WTC11 (cell line): ENCODE data around the gene TSACC. TPM values are rescaled to one million over a fixed set of nuclear protein-coding genes. Genes with fewer than 3 reads are reported as not detected.

ENCODE experiments used
- ATAC-seq: fragments of 200-7000 bp; cut with Tn5 transposase; 2 replicates; pipeline ENCODE4 v1.10.0; 2021; ENCODE audit warnings: mild to moderate bottlenecking, moderate library complexity
- CTCF ChIA-PET: fragments of 300-600 bp; sonication (Branson Sonifier 250); formaldehyde crosslinking; loops from one replicate; lab custom pipeline; 2021; ENCODE audit warnings: antibody characterized with exemption; lab: Charles Lee
- POLR2A ChIA-PET: fragments of 350-600 bp; sonication (Branson Sonifier 250); formaldehyde crosslinking; loops from one replicate; lab custom pipeline; 2021; ENCODE audit warnings: antibody characterized with exemption; lab: Charles Lee
- DNase-seq: peaks from one replicate; pipeline ENCODE4 v3.0.0; 2021; ENCODE audit warnings: low spot score
- H3K27ac Mint-ChIP-seq: 2 replicates; pipeline ENCODE4 v1.8.0; 2021; ENCODE audit warnings: mixed read lengths
- H3K27me3 Mint-ChIP-seq: 2 replicates; pipeline ENCODE4 v1.8.0; 2021; ENCODE audit warnings: low read depth, mild to moderate bottlenecking, moderate library complexity, mixed read lengths
- H3K36me3 Mint-ChIP-seq: 2 replicates; pipeline ENCODE4 v1.8.0; 2021; ENCODE audit warnings: mixed read lengths
- H3K4me1 Mint-ChIP-seq: 2 replicates; pipeline ENCODE4 v1.8.0; 2022; ENCODE audit warnings: mixed read lengths
- H3K4me3 Mint-ChIP-seq: 2 replicates; pipeline ENCODE4 v1.8.0; 2021; ENCODE audit warnings: mild to moderate bottlenecking, moderate library complexity, mixed read lengths
- H3K9me3 Mint-ChIP-seq: 2 replicates; pipeline ENCODE4 v1.8.0; 2021; ENCODE audit warnings: mixed read lengths
- ARID4B ChIP-seq: sonication (generic); formaldehyde crosslinking; IDR thresholded peaks from 2 replicates; pipeline ENCODE4 v1.8.0; 2023; ENCODE audit warnings: missing genetic modification reagents, mild to moderate bottlenecking, borderline replicate concordance
- ESRRA ChIP-seq: sonication (generic); formaldehyde crosslinking; IDR thresholded peaks from 2 replicates; pipeline ENCODE4 v1.8.1; 2022; ENCODE audit warnings: mild to moderate bottlenecking, missing genetic modification reagents, borderline replicate concordance
- FOXJ3 ChIP-seq: sonication (generic); formaldehyde crosslinking; IDR thresholded peaks from 2 replicates; pipeline ENCODE4 v1.9.0; 2021; ENCODE audit warnings: missing genetic modification reagents, mild to moderate bottlenecking, borderline replicate concordance
- MXD4 ChIP-seq: fragments of 250-450 bp; sonication (Bioruptor Pico); IDR thresholded peaks from 2 replicates; pipeline ENCODE4 v1.8.0; 2021; ENCODE audit warnings: mild to moderate bottlenecking, moderate library complexity, borderline replicate concordance
- NFE2L1 ChIP-seq: sonication (generic); formaldehyde crosslinking; IDR thresholded peaks from 2 replicates; pipeline ENCODE4 v1.8.1; 2023; ENCODE audit warnings: missing genetic modification reagents
- NR2C2 ChIP-seq: sonication (generic); formaldehyde crosslinking; IDR thresholded peaks from 2 replicates; pipeline ENCODE4 v1.8.0; 2022; ENCODE audit warnings: mild to moderate bottlenecking, missing genetic modification reagents
- PREB ChIP-seq: sonication (generic); formaldehyde crosslinking; IDR thresholded peaks from 2 replicates; pipeline ENCODE4 v1.8.1; 2022; ENCODE audit warnings: mild to moderate bottlenecking, missing genetic modification reagents, moderate library complexity, borderline replicate concordance
- USF2 ChIP-seq: sonication (generic); formaldehyde crosslinking; IDR thresholded peaks from 2 replicates; pipeline ENCODE4 v1.8.1; 2023; ENCODE audit warnings: mild to moderate bottlenecking, missing genetic modification reagents, moderate library complexity
- ZNF281 ChIP-seq: sonication (generic); formaldehyde crosslinking; IDR thresholded peaks from 2 replicates; pipeline ENCODE4 v1.8.0; 2023; ENCODE audit warnings: mild to moderate bottlenecking, missing genetic modification reagents
- ZNF416 ChIP-seq: fragments of 250-450 bp; sonication (Bioruptor Pico); IDR thresholded peaks from 2 replicates; pipeline ENCODE4 v1.9.0; 2021; ENCODE audit warnings: mild to moderate bottlenecking, inconsistent platforms
- ZNF671 ChIP-seq: fragments of 250-450 bp; sonication (Bioruptor Pico); IDR thresholded peaks from 2 replicates; pipeline ENCODE4 v1.8.0; 2021; ENCODE audit warnings: mild to moderate bottlenecking
- total RNA-seq: library from RNA; stranded (reverse); gene quantifications from 3 replicates; pipeline ENCODE4 v1.2.3, GENCODE V29; 2021
- TF ChIP-seq, protein P1 (sequence below): fragments of 250-450 bp; sonication (Bioruptor Pico); IDR thresholded peaks from 2 replicates; pipeline ENCODE4 v1.9.0; 2021; ENCODE audit warnings: moderate library complexity, mild to moderate bottlenecking, inconsistent platforms, borderline replicate concordance
- TF ChIP-seq, protein P2 (sequence below): sonication (generic); formaldehyde crosslinking; IDR thresholded peaks from 2 replicates; pipeline ENCODE4 v1.8.1; 2022; ENCODE audit warnings: low read depth, missing genetic modification reagents, borderline replicate concordance
- TF ChIP-seq, protein P3 (sequence below): sonication (generic); formaldehyde crosslinking; IDR thresholded peaks from 2 replicates; pipeline ENCODE4 v1.8.0; 2022; ENCODE audit warnings: mild to moderate bottlenecking, missing genetic modification reagents

TSACC gene
- total RNA-seq, 1 experiment from 2014 or later: 1.8 TPM

DNA sequence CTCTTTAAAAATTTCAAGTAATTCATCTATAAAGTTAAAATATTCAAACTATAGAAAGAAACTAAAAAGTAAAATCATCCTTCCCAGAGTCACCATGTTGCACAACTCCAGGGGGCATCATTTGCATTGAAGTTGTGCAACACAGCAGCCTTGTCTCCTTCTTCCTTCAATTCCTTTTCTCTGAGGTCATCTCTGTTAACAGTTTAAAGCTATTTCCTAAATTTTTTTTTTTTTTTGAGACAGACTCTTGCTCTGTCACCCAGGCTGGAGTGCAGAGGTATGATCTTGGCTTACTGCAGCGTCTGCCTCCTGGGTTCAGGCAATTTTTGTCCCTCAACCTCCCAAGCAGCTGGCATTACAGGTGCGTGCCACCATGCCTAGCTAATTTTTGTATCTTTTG lies 37.8 kb downstream of the TSACC start:
- Mint-ChIP-seq H3K36me3 (no peaks in the 10 kb centered on the region), H3K9me3 (no peaks in the 10 kb centered on the region), H3K27me3 (peaks cover 9% of the 10 kb centered on the region; the same call in 1 of the 2 replicates), H3K4me1 (0 out of 2 replicates have a peak, but pooled peaks cover 3% of the 10 kb centered on the region), H3K4me3 (no peak overlapping the region), H3K27ac (no peak overlapping the region)
- ATAC-seq: no peak
- ChIA-PET POLR2A (no interaction called here), CTCF (interaction anchor here (1.0 to 9.7 kb wide), 5 partner anchors 10 to 70 kb away, joined by 3 to 79 read pairs (median 11); no protein-coding TSS in a partner anchor)
- TF ChIP-seq PREB (CRISPR knock-in tag): no peak
- TF ChIP-seq, protein P1, sequence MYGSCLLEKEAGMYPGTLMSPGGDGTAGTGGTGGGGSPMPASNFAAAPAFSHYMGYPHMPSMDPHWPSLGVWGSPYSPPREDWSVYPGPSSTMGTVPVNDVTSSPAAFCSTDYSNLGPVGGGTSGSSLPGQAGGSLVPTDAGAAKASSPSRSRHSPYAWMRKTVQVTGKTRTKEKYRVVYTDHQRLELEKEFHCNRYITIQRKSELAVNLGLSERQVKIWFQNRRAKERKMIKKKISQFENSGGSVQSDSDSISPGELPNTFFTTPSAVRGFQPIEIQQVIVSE: no peak
- TF ChIP-seq, protein P2, sequence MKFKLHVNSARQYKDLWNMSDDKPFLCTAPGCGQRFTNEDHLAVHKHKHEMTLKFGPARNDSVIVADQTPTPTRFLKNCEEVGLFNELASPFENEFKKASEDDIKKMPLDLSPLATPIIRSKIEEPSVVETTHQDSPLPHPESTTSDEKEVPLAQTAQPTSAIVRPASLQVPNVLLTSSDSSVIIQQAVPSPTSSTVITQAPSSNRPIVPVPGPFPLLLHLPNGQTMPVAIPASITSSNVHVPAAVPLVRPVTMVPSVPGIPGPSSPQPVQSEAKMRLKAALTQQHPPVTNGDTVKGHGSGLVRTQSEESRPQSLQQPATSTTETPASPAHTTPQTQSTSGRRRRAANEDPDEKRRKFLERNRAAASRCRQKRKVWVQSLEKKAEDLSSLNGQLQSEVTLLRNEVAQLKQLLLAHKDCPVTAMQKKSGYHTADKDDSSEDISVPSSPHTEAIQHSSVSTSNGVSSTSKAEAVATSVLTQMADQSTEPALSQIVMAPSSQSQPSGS (CRISPR knock-in tag): no peak
- no peak for TF ChIP-seq USF2 (CRISPR knock-in tag)
- TF ChIP-seq ZNF671: no peak
- TF ChIP-seq MXD4 (CRISPR knock-in tag): no peak
- DNase-seq: no peak

- CTCF ChIA-PET: interaction anchor here (1.0 to 9.7 kb wide), 10 partner anchors 9 to 236 kb away, joined by 3 to 79 read pairs (median 4); no protein-coding TSS in a partner anchor
- POLR2A ChIA-PET: no interaction called here
- Mint-ChIP-seq H3K9me3 (no peaks in the 10 kb centered on the region), H3K36me3 (no peaks in the 10 kb centered on the region), H3K27ac (no peak overlapping the region), H3K4me3 (no peak overlapping the region), H3K27me3 (0 out of 2 replicates have a peak, but pooled peaks cover 5% of the 10 kb centered on the region), H3K4me1 (0 out of 2 replicates have a peak, but pooled peaks cover 3% of the 10 kb centered on the region)
- TF ChIP-seq ZNF416 (CRISPR knock-in tag) (no peak), ARID4B (no peak), FOXJ3 (CRISPR knock-in tag) (no peak), ZNF281 (no peak), NR2C2 (CRISPR knock-in tag) (no peak), NFE2L1 (CRISPR knock-in tag) (no peak), ESRRA (CRISPR knock-in tag) (no peak)
- TF ChIP-seq, protein P3, sequence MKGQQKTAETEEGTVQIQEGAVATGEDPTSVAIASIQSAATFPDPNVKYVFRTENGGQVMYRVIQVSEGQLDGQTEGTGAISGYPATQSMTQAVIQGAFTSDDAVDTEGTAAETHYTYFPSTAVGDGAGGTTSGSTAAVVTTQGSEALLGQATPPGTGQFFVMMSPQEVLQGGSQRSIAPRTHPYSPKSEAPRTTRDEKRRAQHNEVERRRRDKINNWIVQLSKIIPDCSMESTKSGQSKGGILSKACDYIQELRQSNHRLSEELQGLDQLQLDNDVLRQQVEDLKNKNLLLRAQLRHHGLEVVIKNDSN (CRISPR knock-in tag): no peak
- no peak for ATAC-seq
- no peak for DNase-seq
These were observed 38.9 kb downstream of the TSACC start for GRCh38 chr1:156376958-156377919.
